SU-DHL-6 (cell line): Measurements from ENCODE around the gene BCAN.

Experiments
- H2AFZ ChIP-seq: fragments of 200-600 bp; sonication (generic); 2 replicates; pipeline ENCODE4 v1.6.1; 2014; ENCODE audit warnings: low read depth, mild to moderate bottlenecking, moderate library complexity, mixed read lengths, antibody characterized with exemption, low read length; ENCODE audit not compliant: severe bottlenecking
- H3F3A ChIP-seq: fragments of 200-600 bp; shearing (Covaris generic); 2 replicates; pipeline ENCODE4 v1.6.0; 2016; ENCODE audit warnings: antibody characterized with exemption, mild to moderate bottlenecking; ENCODE audit not compliant: insufficient read depth
- H3K27ac ChIP-seq: fragments of 200-600 bp; sonication (generic); 2 replicates; pipeline ENCODE4 v1.5.1; 2016; ENCODE audit warnings: low read depth, mild to moderate bottlenecking, low read length, moderate library complexity, mixed read lengths
- H3K27me3 ChIP-seq: fragments of 200-600 bp; sonication (generic), shearing (Covaris generic); 2 replicates; pipeline ENCODE4 v1.6.0; 2014; ENCODE audit warnings: mild to moderate bottlenecking, low read length
- H3K36me3 ChIP-seq: fragments of 200-600 bp; sonication (generic); 2 replicates; pipeline ENCODE4 v1.6.1; 2014; ENCODE audit warnings: mild to moderate bottlenecking, low read length, mixed read lengths
- H3K4me2 ChIP-seq: fragments of 300-600, 200-600 bp; shearing (Covaris generic), sonication (generic); 2 replicates; pipeline ENCODE4 v1.6.0; 2014; ENCODE audit warnings: low read length, low read depth, mild to moderate bottlenecking; ENCODE audit not compliant: poor library complexity, severe bottlenecking
- H3K4me3 ChIP-seq: fragments of 200-600 bp; sonication (generic); 2 replicates; pipeline ENCODE4 v1.5.1; 2014; ENCODE audit warnings: antibody characterized with exemption, low read length, mild to moderate bottlenecking, mixed read lengths; ENCODE audit not compliant: insufficient read depth, poor library complexity, severe bottlenecking
- H3K79me2 ChIP-seq: fragments of 200-600 bp; sonication (generic); 2 replicates; pipeline ENCODE4 v1.6.1; 2014; ENCODE audit warnings: mild to moderate bottlenecking, low read length, moderate library complexity; ENCODE audit not compliant: insufficient read depth
- H3K9ac ChIP-seq: fragments of 200-600 bp; sonication (generic); 2 replicates; pipeline ENCODE4 v1.7.0; 2014; ENCODE audit warnings: mild to moderate bottlenecking, low read length
- H3K9me2 ChIP-seq: fragments of 200-600 bp; sonication (generic); replicated peaks from 2 replicates; pipeline ENCODE4 v1.6.1; 2014; ENCODE audit warnings: low read length; ENCODE audit not compliant: insufficient read depth
- H3K9me3 ChIP-seq: fragments of 200-600 bp; sonication (generic); 2 replicates; pipeline ENCODE4 v1.6.1; 2014; ENCODE audit warnings: low read length, mixed read lengths; ENCODE audit not compliant: insufficient read depth
- H4K20me1 ChIP-seq: fragments of 200-600 bp; sonication (generic); 2 replicates; pipeline ENCODE4 v1.6.1; 2014; ENCODE audit warnings: low read depth, mild to moderate bottlenecking, antibody characterized with exemption, low read length, moderate library complexity, mixed read lengths
- EZH2phosphoT487 ChIP-seq: fragments of 200-600 bp; sonication (generic), shearing (Covaris generic); conservative IDR thresholded peaks from 2 replicates; pipeline ENCODE4 v1.6.1; 2018; ENCODE audit warnings: mild to moderate bottlenecking, antibody characterized with exemption, low read length, moderate library complexity, mixed read lengths
- TF ChIP-seq, protein P1 (sequence below): fragments of 200-600 bp; sonication (generic); IDR thresholded peaks from one replicate; pipeline ENCODE4 v1.5.1; 2017; ENCODE audit warnings: antibody characterized with exemption, mild to moderate bottlenecking, low read length, moderate library complexity; ENCODE audit not compliant: insufficient read depth, poor library complexity, severe bottlenecking

Gene BCAN

DNA sequence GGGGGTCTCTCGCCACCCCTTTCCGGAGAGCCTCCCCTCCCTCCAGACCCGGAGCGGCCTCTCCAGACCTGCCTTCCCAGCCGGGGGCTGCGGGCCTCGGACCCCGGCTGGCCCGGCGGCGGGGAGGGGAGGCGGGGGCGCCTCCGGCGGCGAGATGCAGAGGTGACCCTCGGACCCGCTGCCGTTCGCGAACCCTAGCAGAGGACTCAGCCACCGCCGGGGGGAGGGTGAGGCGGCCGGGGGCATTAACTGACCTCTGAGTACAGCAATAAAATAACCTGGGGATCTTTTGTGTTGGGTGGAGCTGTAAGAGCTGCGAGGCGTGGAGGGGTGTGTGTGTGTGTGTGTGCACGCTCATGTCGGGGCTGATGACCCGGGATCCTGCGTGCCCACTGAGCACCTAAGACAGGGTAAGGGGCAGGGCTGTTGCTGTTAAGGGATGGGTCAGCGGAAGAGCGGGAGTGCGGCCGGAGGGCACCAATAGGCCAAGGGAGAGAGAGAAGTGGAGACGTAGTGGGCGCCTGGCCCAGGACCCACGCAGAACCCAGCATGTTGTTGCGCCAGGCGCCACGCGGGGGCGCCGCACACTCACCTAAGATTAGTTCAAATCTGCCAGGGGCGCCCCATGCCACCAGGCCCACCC is 16.4 kb upstream of the BCAN start:
- Histone ChIP-seq H3K9me2 (no peaks in the 10 kb centered on the region), H3K27me3 (no peaks in the 10 kb centered on the region), H4K20me1 (no peaks in the 10 kb centered on the region), H3K79me2 (no peaks in the 10 kb centered on the region), H3K4me2 (no peak overlapping the region), H3K4me3 (no peak overlapping the region), H3K9me3 (no peaks in the 10 kb centered on the region), H3K36me3 (no peaks in the 10 kb centered on the region), H3K27ac (no peak overlapping the region), H2AFZ (no peak overlapping the region), H3F3A (0 out of 2 replicates have a peak, but pooled peaks cover 3% of the 10 kb centered on the region), H3K9ac (no peak overlapping the region)
- TF ChIP-seq, protein P1, sequence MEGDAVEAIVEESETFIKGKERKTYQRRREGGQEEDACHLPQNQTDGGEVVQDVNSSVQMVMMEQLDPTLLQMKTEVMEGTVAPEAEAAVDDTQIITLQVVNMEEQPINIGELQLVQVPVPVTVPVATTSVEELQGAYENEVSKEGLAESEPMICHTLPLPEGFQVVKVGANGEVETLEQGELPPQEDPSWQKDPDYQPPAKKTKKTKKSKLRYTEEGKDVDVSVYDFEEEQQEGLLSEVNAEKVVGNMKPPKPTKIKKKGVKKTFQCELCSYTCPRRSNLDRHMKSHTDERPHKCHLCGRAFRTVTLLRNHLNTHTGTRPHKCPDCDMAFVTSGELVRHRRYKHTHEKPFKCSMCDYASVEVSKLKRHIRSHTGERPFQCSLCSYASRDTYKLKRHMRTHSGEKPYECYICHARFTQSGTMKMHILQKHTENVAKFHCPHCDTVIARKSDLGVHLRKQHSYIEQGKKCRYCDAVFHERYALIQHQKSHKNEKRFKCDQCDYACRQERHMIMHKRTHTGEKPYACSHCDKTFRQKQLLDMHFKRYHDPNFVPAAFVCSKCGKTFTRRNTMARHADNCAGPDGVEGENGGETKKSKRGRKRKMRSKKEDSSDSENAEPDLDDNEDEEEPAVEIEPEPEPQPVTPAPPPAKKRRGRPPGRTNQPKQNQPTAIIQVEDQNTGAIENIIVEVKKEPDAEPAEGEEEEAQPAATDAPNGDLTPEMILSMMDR, result peak; percentile 67
- no peak for TF ChIP-seq EZH2phosphoT487

DNA sequence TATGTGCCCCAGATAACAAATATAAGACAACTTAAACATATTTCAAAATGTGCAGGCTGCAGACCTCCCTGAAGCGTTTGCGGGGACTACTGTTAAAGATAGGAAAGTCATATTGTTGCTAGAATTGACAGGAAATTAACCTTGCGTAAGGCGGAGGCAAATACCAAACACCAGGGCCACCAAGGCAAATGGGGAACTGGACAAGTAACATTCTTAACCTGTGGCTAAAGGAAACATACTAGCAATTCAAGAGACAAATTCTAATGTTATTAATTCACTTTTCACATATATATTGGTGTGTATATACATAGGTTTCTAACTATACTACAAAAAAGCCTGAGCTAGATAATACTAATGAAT is 15.9 kb upstream of the BCAN start:
- Histone ChIP-seq H3K9me3 (no peaks in the 10 kb centered on the region), H2AFZ (no peak overlapping the region), H3K27ac (no peak overlapping the region), H4K20me1 (no peaks in the 10 kb centered on the region), H3K36me3 (no peaks in the 10 kb centered on the region), H3K9ac (no peak overlapping the region), H3K4me2 (no peak overlapping the region), H3F3A (0 out of 2 replicates have a peak, but pooled peaks cover 3% of the 10 kb centered on the region), H3K79me2 (no peaks in the 10 kb centered on the region), H3K27me3 (no peaks in the 10 kb centered on the region), H3K9me2 (no peaks in the 10 kb centered on the region), H3K4me3 (no peak overlapping the region)
- TF ChIP-seq, protein P1, result no peak
- no peak for TF ChIP-seq EZH2phosphoT487

DNA sequence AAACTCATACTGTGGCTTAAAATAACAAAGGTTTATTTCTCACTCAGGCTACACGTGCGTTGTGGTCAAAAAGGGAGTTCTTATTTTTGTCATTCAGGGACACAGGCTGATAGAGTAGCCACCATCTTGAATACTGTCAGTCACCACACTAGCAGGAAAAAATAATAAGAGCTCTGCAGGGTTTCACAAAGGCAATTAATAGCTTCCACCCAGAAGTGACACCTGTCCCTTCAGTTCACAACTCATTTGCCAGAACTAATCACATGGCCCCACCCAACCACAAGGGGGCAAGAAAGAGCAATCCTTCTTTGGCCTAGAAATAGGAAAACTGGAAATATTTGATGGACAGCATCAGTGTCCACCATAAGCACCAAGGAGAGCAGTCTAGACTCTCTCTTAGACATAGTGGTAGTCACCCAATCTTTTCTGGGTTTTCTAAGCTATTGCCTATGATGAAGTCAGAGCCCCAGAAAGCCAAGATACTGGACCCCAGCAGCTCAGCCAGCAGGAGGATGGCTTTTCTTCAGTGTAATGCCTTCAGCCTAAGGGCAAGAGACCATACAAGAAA is 14.5 kb upstream of the BCAN start:
- no peaks in the 10 kb centered on the region for H3K9me2 ChIP-seq
- TF ChIP-seq, protein P1, result peak; percentile 62
- no peak for TF ChIP-seq EZH2phosphoT487
- H3F3A ChIP-seq, result 0 out of 2 replicates have a peak, but pooled peaks cover 3% of the 10 kb centered on the region
- H3K9me3 ChIP-seq, result no peaks in the 10 kb centered on the region
- no peak overlapping the region for H2AFZ ChIP-seq
- no peaks in the 10 kb centered on the region for H3K79me2 ChIP-seq
- H3K27me3 ChIP-seq, result no peaks in the 10 kb centered on the region
- no peak overlapping the region for H3K9ac ChIP-seq
- H4K20me1 ChIP-seq, result no peaks in the 10 kb centered on the region
- H3K4me2 ChIP-seq, result no peak overlapping the region
- no peak overlapping the region for H3K4me3 ChIP-seq
- no peak overlapping the region for H3K27ac ChIP-seq
- H3K36me3 ChIP-seq, result no peaks in the 10 kb centered on the region
